GM12878 (cell line): Measurements from ENCODE around the gene HBZ. TPM values are rescaled to one million over a fixed set of nuclear protein-coding genes. Genes with fewer than 3 reads are reported as not detected.
"Not testable (repeated sequence)": the region's sequence is repeated elsewhere in the genome, so short reads cannot be mapped to it uniquely, and the experiment has no call there.

ENCODE experiments used
- ATAC-seq: fragments of 200-7000 bp; cut with Tn5 transposase; 3 replicates; pipeline ENCODE4 v1.9.1; 2020; ENCODE audit warnings: mild to moderate bottlenecking, moderate library complexity
- BruUV-seq: library from RNA; stranded (reverse); fragments of 400-500 nt; replicated peaks from 2 replicates; lab custom pipeline; 2021; lab: Mats Ljungman, UMichigan
- CTCF ChIA-PET: fragments of 300-600 bp; sonication (Branson Sonifier 250); formaldehyde crosslinking; extraction: SDS; loops from one replicate; lab custom pipeline; 2021; ENCODE audit warnings: inconsistent platforms; lab: Yijun Ruan, JAX
- POLR2A ChIA-PET: fragments of 350-600 bp; formaldehyde crosslinking; extraction: SDS; loops from one replicate; lab custom pipeline; 2021; ENCODE audit warnings: inconsistent platforms; lab: Charles Lee
- RAD21 ChIA-PET: fragments of 300-600 bp; sonication (Branson Sonifier 250); formaldehyde crosslinking; loops from one replicate; lab custom pipeline; 2023; ENCODE audit warnings: antibody characterized with exemption; ENCODE audit not compliant: unreplicated experiment; lab: Charles Lee
- SMC1A ChIA-PET: fragments of 300-600 bp; sonication (Branson Sonifier 250); formaldehyde crosslinking; loops from one replicate; lab custom pipeline; 2023; ENCODE audit not compliant: unreplicated experiment, uncharacterized antibody; lab: Charles Lee
- DNase-seq: peaks from one replicate; pipeline ENCODE4 v3.0.0-alpha.2; 2011; ENCODE audit warnings: low read depth, low spot score
- FAIRE-seq: peaks from 3 replicates; lab custom pipeline; 2011; peaks lifted over from hg19 to GRCh38; lab: Jason Lieb, UNC
- H2AFZ ChIP-seq: 2 replicates; pipeline ENCODE4 v1.6.0; 2011; ENCODE audit warnings: low read depth, low read length, control low read depth; ENCODE audit not compliant: control insufficient read depth
- H3K27ac ChIP-seq: 2 replicates; pipeline ENCODE4 v1.5.1; 2011; ENCODE audit warnings: control low read depth; ENCODE audit not compliant: control insufficient read depth, insufficient read depth
- H3K27me3 ChIP-seq, 2 experiments: replicated peaks in 1 of 2; 2 replicates each; pipeline versions ENCODE4 v1.6.0 to v1.6.1; 2011; ENCODE audit warnings: low read length in 1 of 2; ENCODE audit not compliant: control insufficient read depth in 2 of 2, insufficient read depth in 2 of 2
- H3K36me3 ChIP-seq, 2 experiments: 2 replicates each; pipeline ENCODE4 v1.5.1; 2011; ENCODE audit warnings: low read length in 1 of 2; ENCODE audit not compliant: control insufficient read depth in 2 of 2, insufficient read depth in 2 of 2
- H3K4me1 ChIP-seq: 2 replicates; pipeline ENCODE4 v1.6.1; 2011; ENCODE audit warnings: mild to moderate bottlenecking, low read length, moderate library complexity, mixed read lengths; ENCODE audit not compliant: control insufficient read depth, insufficient read depth
- H3K4me2 ChIP-seq: 2 replicates; pipeline ENCODE4 v1.6.0; 2011; ENCODE audit warnings: control low read depth; ENCODE audit not compliant: control insufficient read depth, insufficient read depth
- H3K4me3 ChIP-seq: fragments of 200-600 bp; sonication (generic); 2 replicates; pipeline ENCODE4 v1.5.1; 2016
- H3K79me2 ChIP-seq: 2 replicates; pipeline ENCODE4 v1.6.0; 2011; ENCODE audit warnings: low read length; ENCODE audit not compliant: control insufficient read depth, insufficient read depth
- H3K9ac ChIP-seq: 2 replicates; pipeline ENCODE4 v1.8.0; 2011; ENCODE audit warnings: low read length, control low read depth, mixed read lengths; ENCODE audit not compliant: control insufficient read depth, insufficient read depth
- H3K9me3 ChIP-seq: replicated peaks from 3 replicates; pipeline ENCODE4 v1.5.1; 2011; ENCODE audit warnings: mild to moderate bottlenecking, low read length; ENCODE audit not compliant: control insufficient read depth, insufficient read depth
- H4K20me1 ChIP-seq: 2 replicates; pipeline ENCODE4 v1.6.0; 2011; ENCODE audit not compliant: control insufficient read depth, insufficient read depth
- BCL11A ChIP-seq: IDR thresholded peaks from 2 replicates; pipeline ENCODE4 v1.6.1; 2011; ENCODE audit warnings: low read depth, low read length
- RELA ChIP-seq: fragments of 450-650 bp; IDR thresholded peaks from 2 replicates; pipeline ENCODE4 v1.8.0; 2014; ENCODE audit warnings: borderline replicate concordance; ENCODE audit not compliant: partially characterized antibody
- SUPT20H ChIP-seq: IDR thresholded peaks from 2 replicates; pipeline ENCODE4 v1.6.1; 2011; ENCODE audit warnings: low read depth, mild to moderate bottlenecking, low read length, moderate library complexity, borderline replicate concordance; ENCODE audit not compliant: control insufficient read depth
- ZNF622 ChIP-seq: fragments of 450-650 bp; IDR thresholded peaks from 2 replicates; pipeline ENCODE4 v1.6.1; 2017; ENCODE audit warnings: mild to moderate bottlenecking, inconsistent platforms
- WGBS: methylation state at CpG from one replicate; pipeline ENCODE4 v1.1.6; 2016; ENCODE audit warnings: low lambda C conversion rate; ENCODE audit not compliant: insufficient replicate concordance, insufficient coverage; ENCODE audit errors: missing lambda C conversion rate; 5-methylcytosine and 5-hydroxymethylcytosine counted together
- in situ Hi-C: fragments of 300-500 bp; cut with MboI; formaldehyde crosslinking; loops from 9 replicates; pipeline ENCODE4 v1.14.3; 2018; ENCODE audit warnings: mixed read lengths
- intact Hi-C: fragments of 100-400 bp; cut with micrococcal nuclease; formaldehyde crosslinking; loops from one replicate; pipeline ENCODE4 v1.14.2; 2022; ENCODE audit not compliant: unreplicated experiment
- polyA plus RNA-seq, 11 experiments: library from polyadenylated mRNA; depleted of rRNA in 4 of 11; unstranded in 6 of 11; stranded (reverse) in 5 of 11; fragments of >200 nt; fragmentation: Nextera tagmentation in 4 of 11; fragmentation: Illumina TruSeq in 1 of 11; extraction: Ambion mirVana in 4 of 11; extraction: Trizol in 1 of 11; gene quantifications; 1 replicate in 1 of 11; 2 replicates in 10 of 11; pipeline versions ENCODE4 v1.2.1 to v1.2.3, GENCODE V29; 2011 to 2016; ENCODE audit warnings: inconsistent platforms in 2 of 11, missing spikeins in 2 of 11, low read depth in 1 of 11
- small RNA-seq: library from RNA; depleted of rRNA; stranded (forward); fragments of <200 nt; gene quantifications from one replicate; pipeline ENCODE3, GENCODE V24; 2014
- total RNA-seq, 4 experiments: library from RNA; depleted of rRNA in 3 of 4; stranded (reverse); fragments of >200 nt in 3 of 4; fragmentation: Illumina TruSeq in 1 of 4; extraction: Trizol in 1 of 4; gene quantifications; 2 replicates each; pipeline versions ENCODE4 v1.2.1 to v1.2.3, GENCODE V29; 2013 to 2021

HBZ gene
- total and polyA plus RNA-seq, 10 of the 15 experiments (the other 5 are each of a cell fraction or from before 2014, with no cell fraction given): 0.49 TPM; not detected in 9

DNA sequence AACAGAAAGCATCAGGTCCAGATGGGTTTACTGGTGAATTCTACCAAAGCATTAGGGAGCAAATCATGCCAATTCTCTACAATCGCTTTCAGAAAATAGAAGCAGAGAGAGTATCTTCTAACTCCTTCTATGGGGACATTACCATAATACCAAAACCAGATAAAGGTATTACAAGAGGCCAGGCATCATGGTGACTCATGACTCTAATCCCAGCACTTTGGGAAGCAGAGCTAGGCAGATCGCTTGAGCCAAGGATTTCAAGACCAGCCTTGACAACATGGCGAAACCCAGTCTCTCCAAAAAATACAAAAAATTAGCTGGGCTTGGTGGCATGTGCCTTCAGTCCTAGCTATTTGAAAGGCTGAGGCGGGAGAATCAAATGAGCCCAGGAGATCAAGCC, 50.8 kb downstream of the HBZ start:
- CTCF ChIA-PET: interaction anchor here (1.0 kb wide), 1 partner anchor 97 kb away, joined by 3 read pairs; no protein-coding TSS in a partner anchor
- 95% methylated on average over 4 of the region's 4 CpGs for WGBS
- Histone ChIP-seq H3K36me3 (peaks cover 14 to 31% of the 10 kb centered on the region in 2 experiments), H3K4me3 (no peak overlapping the region), H3K27ac (no peak overlapping the region), H3K27me3 (no peaks in the 10 kb centered on the region), H3K4me1 (no peaks in the 10 kb centered on the region), H3K9me3 (no peaks in the 10 kb centered on the region), H4K20me1 (no peaks in the 10 kb centered on the region), H3K79me2 (no peaks in the 10 kb centered on the region), H2AFZ (no peak overlapping the region), H3K9ac (no peak overlapping the region), H3K4me2 (no peak overlapping the region)
- no TSS peak for BruUV-seq
- ATAC-seq: no peak
- in situ Hi-C loops (no loop called here), intact Hi-C loops (no loop called here)
- FAIRE-seq: no peak
- no peak for TF ChIP-seq RELA
- TF ChIP-seq BCL11A: no peak
- no peak for TF ChIP-seq SUPT20H
- TF ChIP-seq ZNF622: no peak
- DNase-seq: no peak
- SMC1A ChIA-PET: no interaction called here
- RAD21 ChIA-PET: no interaction called here
- POLR2A ChIA-PET: interaction anchor here (1.1 kb wide), 1 partner anchor 25 kb away, joined by 3 read pairs; no protein-coding TSS in a partner anchor

DNA sequence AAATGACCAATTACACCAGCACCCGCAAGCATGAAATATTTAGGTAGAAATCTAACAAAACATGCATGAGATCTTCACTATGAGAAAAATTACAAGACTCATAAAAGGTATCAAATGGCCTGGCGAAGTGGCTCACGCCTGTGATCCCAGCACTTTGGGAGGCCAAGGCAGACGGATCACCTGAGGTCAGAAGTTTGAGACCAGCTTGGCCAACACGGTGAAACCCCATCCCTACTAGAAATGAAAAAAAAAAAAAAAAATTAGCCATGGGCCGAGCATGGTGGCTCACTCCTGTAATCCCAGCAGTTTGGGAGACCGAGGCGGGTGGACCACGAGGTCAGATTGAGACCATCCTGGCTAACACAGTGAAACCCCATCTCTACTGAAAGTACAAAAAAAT, 51.6 kb downstream of the HBZ start:
- DNase-seq, in situ Hi-C loops, H4K20me1 ChIP-seq, H3K27me3 ChIP-seq, SMC1A ChIA-PET, H3K9me3 ChIP-seq, H3K4me1 ChIP-seq, H3K4me3 ChIP-seq, H3K27ac ChIP-seq, H2AFZ ChIP-seq, intact Hi-C loops, BruUV-seq, H3K79me2 ChIP-seq, H3K9ac ChIP-seq, FAIRE-seq, ATAC-seq, RAD21 ChIA-PET, H3K4me2 ChIP-seq, CTCF ChIA-PET: not testable (repeated sequence)
- POLR2A ChIA-PET: interaction anchor here (1.1 kb wide), 1 partner anchor 24 kb away, joined by 3 read pairs; no protein-coding TSS in a partner anchor
- WGBS: 97% methylated on average over 9 of the region's 9 CpGs
- peaks cover 12 to 31% of the 10 kb centered on the region in 2 experiments for H3K36me3 ChIP-seq

Small RNA genes lying within 50 kb of the gene (small RNA-seq; reads per million reads assigned to genes)
- gene RF00019: not detected

Other genes with a start within 250 kb of the HBZ start
Only the 7 nearest of the 19 such genes appear.
- gene MPG, start 74.4 kb upstream of the HBZ start, total RNA-seq (2014; rRNA removed): 147 and 193 TPM in 2 replicates
- gene MPG, start 74.4 kb upstream of the HBZ start, total RNA-seq (2014; rRNA removed; fragmentation: Illumina TruSeq; extraction: Trizol): 25.7 and 37.3 TPM in 2 replicates
- 70.8 and 74.1 TPM in 2 replicates for gene MPG, start 74.4 kb upstream of the HBZ start, total RNA-seq (2021)
- gene MPG, start 74.4 kb upstream of the HBZ start, polyA plus RNA-seq (2011; rRNA removed): 13.5 and 35.9 TPM in 2 replicates
- 1.2 and 14.8 TPM in 2 replicates for gene MPG, start 74.4 kb upstream of the HBZ start, polyA plus RNA-seq (2014; fragmentation: Illumina TruSeq; extraction: Trizol)
- gene MPG, start 74.4 kb upstream of the HBZ start, polyA plus RNA-seq (2014; fragmentation: Nextera tagmentation; extraction: Ambion mirVana): 1 to 10 TPM in 1 of 2 experiments, under 1 TPM in 1; 0.32 to 4.8 TPM
- gene MPG, start 74.4 kb upstream of the HBZ start, polyA plus RNA-seq (2014; rRNA removed): 162 and 200 TPM in 2 replicates
- 10 to 100 TPM; 75.5 to 80.8 TPM for gene MPG, start 74.4 kb upstream of the HBZ start, polyA plus RNA-seq (2016; fragmentation: Nextera tagmentation; extraction: Ambion mirVana)
- 8.4 and 9.5 TPM in 2 replicates for gene NPRL3, start 14.0 kb upstream of the HBZ start, total RNA-seq (2014; rRNA removed)
- 5.3 and 5.5 TPM in 2 replicates for gene NPRL3, start 14.0 kb upstream of the HBZ start, total RNA-seq (2014; rRNA removed; fragmentation: Illumina TruSeq; extraction: Trizol)
- 37.3 and 42.8 TPM in 2 replicates for gene NPRL3, start 14.0 kb upstream of the HBZ start, total RNA-seq (2021)
- 2.3 and 5.2 TPM in 2 replicates for gene NPRL3, start 14.0 kb upstream of the HBZ start, polyA plus RNA-seq (2011; rRNA removed)
- gene NPRL3, start 14.0 kb upstream of the HBZ start, polyA plus RNA-seq (2014; fragmentation: Illumina TruSeq; extraction: Trizol): 7.4 and 19.5 TPM in 2 replicates
- gene NPRL3, start 14.0 kb upstream of the HBZ start, polyA plus RNA-seq (2014; fragmentation: Nextera tagmentation; extraction: Ambion mirVana): 1 to 10 TPM in 1 of 2 experiments, under 1 TPM in 1; 0.93 to 1.7 TPM
- gene NPRL3, start 14.0 kb upstream of the HBZ start, polyA plus RNA-seq (2014; rRNA removed): 18.3 and 26.3 TPM in 2 replicates
- 10 to 100 TPM; 21.7 to 22.6 TPM for gene NPRL3, start 14.0 kb upstream of the HBZ start, polyA plus RNA-seq (2016; fragmentation: Nextera tagmentation; extraction: Ambion mirVana)
- gene HBM, start 13.3 kb downstream of the HBZ start, total RNA-seq (2014; rRNA removed): not detected in 2 replicates
- not detected in 2 replicates for gene HBM, start 13.3 kb downstream of the HBZ start, total RNA-seq (2014; rRNA removed; fragmentation: Illumina TruSeq; extraction: Trizol)
- gene HBM, start 13.3 kb downstream of the HBZ start, total RNA-seq (2021): not detected in 2 replicates
- not detected in 2 replicates for gene HBM, start 13.3 kb downstream of the HBZ start, polyA plus RNA-seq (2011; rRNA removed)
- gene HBM, start 13.3 kb downstream of the HBZ start, polyA plus RNA-seq (2014; fragmentation: Illumina TruSeq; extraction: Trizol): not detected in 2 replicates
- not detected for gene HBM, start 13.3 kb downstream of the HBZ start, polyA plus RNA-seq (2014; fragmentation: Nextera tagmentation; extraction: Ambion mirVana)
- gene HBM, start 13.3 kb downstream of the HBZ start, polyA plus RNA-seq (2014; rRNA removed): 0.23 TPM in 1 of 2 replicates, not detected in the other
- gene HBM, start 13.3 kb downstream of the HBZ start, polyA plus RNA-seq (2016; fragmentation: Nextera tagmentation; extraction: Ambion mirVana): not detected
- not detected in 2 replicates for gene HBA2, start 20.2 kb downstream of the HBZ start, total RNA-seq (2014; rRNA removed)
- gene HBA2, start 20.2 kb downstream of the HBZ start, total RNA-seq (2014; rRNA removed; fragmentation: Illumina TruSeq; extraction: Trizol): not detected in 2 replicates
- gene HBA2, start 20.2 kb downstream of the HBZ start, total RNA-seq (2021): 0.48 and 0.92 TPM in 2 replicates
- gene HBA2, start 20.2 kb downstream of the HBZ start, polyA plus RNA-seq (2011; rRNA removed): 0.30 TPM in 1 of 2 replicates, not detected in the other
- not detected in 2 replicates for gene HBA2, start 20.2 kb downstream of the HBZ start, polyA plus RNA-seq (2014; fragmentation: Illumina TruSeq; extraction: Trizol)
- gene HBA2, start 20.2 kb downstream of the HBZ start, polyA plus RNA-seq (2014; fragmentation: Nextera tagmentation; extraction: Ambion mirVana): not detected
- 0.25 TPM in 1 of 2 replicates, not detected in the other for gene HBA2, start 20.2 kb downstream of the HBZ start, polyA plus RNA-seq (2014; rRNA removed)
- gene HBA2, start 20.2 kb downstream of the HBZ start, polyA plus RNA-seq (2016; fragmentation: Nextera tagmentation; extraction: Ambion mirVana): under 1 TPM in 1 of 2 experiments, not detected in 1; 0.96 TPM
- gene HBA1, start 24.0 kb downstream of the HBZ start, total RNA-seq (2014; rRNA removed): 0.28 TPM in 1 of 2 replicates, not detected in the other
- gene HBA1, start 24.0 kb downstream of the HBZ start, total RNA-seq (2014; rRNA removed; fragmentation: Illumina TruSeq; extraction: Trizol): not detected in 2 replicates
- 1.9 and 2.4 TPM in 2 replicates for gene HBA1, start 24.0 kb downstream of the HBZ start, total RNA-seq (2021)
- 0.63 and 3.5 TPM in 2 replicates for gene HBA1, start 24.0 kb downstream of the HBZ start, polyA plus RNA-seq (2011; rRNA removed)
- gene HBA1, start 24.0 kb downstream of the HBZ start, polyA plus RNA-seq (2014; fragmentation: Illumina TruSeq; extraction: Trizol): not detected in 2 replicates
- under 1 TPM in 1 of 2 experiments, not detected in 1; 0.33 TPM for gene HBA1, start 24.0 kb downstream of the HBZ start, polyA plus RNA-seq (2014; fragmentation: Nextera tagmentation; extraction: Ambion mirVana)
- gene HBA1, start 24.0 kb downstream of the HBZ start, polyA plus RNA-seq (2014; rRNA removed): 0.32 and 0.83 TPM in 2 replicates
- gene HBA1, start 24.0 kb downstream of the HBZ start, polyA plus RNA-seq (2016; fragmentation: Nextera tagmentation; extraction: Ambion mirVana): not detected
- not detected in 2 replicates for gene HBQ1, start 27.8 kb downstream of the HBZ start, total RNA-seq (2014; rRNA removed)
- gene HBQ1, start 27.8 kb downstream of the HBZ start, total RNA-seq (2014; rRNA removed; fragmentation: Illumina TruSeq; extraction: Trizol): not detected in 2 replicates
- gene HBQ1, start 27.8 kb downstream of the HBZ start, total RNA-seq (2021): not detected in 2 replicates
- gene HBQ1, start 27.8 kb downstream of the HBZ start, polyA plus RNA-seq (2011; rRNA removed): not detected in 2 replicates
- not detected in 2 replicates for gene HBQ1, start 27.8 kb downstream of the HBZ start, polyA plus RNA-seq (2014; fragmentation: Illumina TruSeq; extraction: Trizol)
- gene HBQ1, start 27.8 kb downstream of the HBZ start, polyA plus RNA-seq (2014; fragmentation: Nextera tagmentation; extraction: Ambion mirVana): not detected
- gene HBQ1, start 27.8 kb downstream of the HBZ start, polyA plus RNA-seq (2014; rRNA removed): not detected in 2 replicates
- not detected for gene HBQ1, start 27.8 kb downstream of the HBZ start, polyA plus RNA-seq (2016; fragmentation: Nextera tagmentation; extraction: Ambion mirVana)
- 40.7 and 41.4 TPM in 2 replicates for gene LUC7L, start 76.8 kb downstream of the HBZ start, total RNA-seq (2014; rRNA removed)
- gene LUC7L, start 76.8 kb downstream of the HBZ start, total RNA-seq (2014; rRNA removed; fragmentation: Illumina TruSeq; extraction: Trizol): 35.9 and 40.1 TPM in 2 replicates
- gene LUC7L, start 76.8 kb downstream of the HBZ start, total RNA-seq (2021): 50.7 and 59.6 TPM in 2 replicates
- 47.4 and 57.4 TPM in 2 replicates for gene LUC7L, start 76.8 kb downstream of the HBZ start, polyA plus RNA-seq (2011; rRNA removed)
- 27.9 and 32.1 TPM in 2 replicates for gene LUC7L, start 76.8 kb downstream of the HBZ start, polyA plus RNA-seq (2014; fragmentation: Illumina TruSeq; extraction: Trizol)
- gene LUC7L, start 76.8 kb downstream of the HBZ start, polyA plus RNA-seq (2014; fragmentation: Nextera tagmentation; extraction: Ambion mirVana): 10 to 100 TPM in 1 of 2 experiments, 1 to 10 TPM in 1; 2.3 to 10.9 TPM
- 56.9 and 58.9 TPM in 2 replicates for gene LUC7L, start 76.8 kb downstream of the HBZ start, polyA plus RNA-seq (2014; rRNA removed)
- 10 to 100 TPM; 52.3 to 58.9 TPM for gene LUC7L, start 76.8 kb downstream of the HBZ start, polyA plus RNA-seq (2016; fragmentation: Nextera tagmentation; extraction: Ambion mirVana)